Stimulated activated CD8-positive, alpha-beta memory T cell treated with anti-CD3 and anti-CD28 coated beads, Interleukin-12 subunit alpha, Interleukin-12 subunit beta, amount 100 ng/mL, for 4 hours (primary cell): ENCODE data around the gene PDP2.

Source experiments
- DNase-seq: peaks from one replicate; pipeline ENCODE4 v3.0.0-alpha.2; 2020; ENCODE audit warnings: low read depth

PDP2 gene

DNA sequence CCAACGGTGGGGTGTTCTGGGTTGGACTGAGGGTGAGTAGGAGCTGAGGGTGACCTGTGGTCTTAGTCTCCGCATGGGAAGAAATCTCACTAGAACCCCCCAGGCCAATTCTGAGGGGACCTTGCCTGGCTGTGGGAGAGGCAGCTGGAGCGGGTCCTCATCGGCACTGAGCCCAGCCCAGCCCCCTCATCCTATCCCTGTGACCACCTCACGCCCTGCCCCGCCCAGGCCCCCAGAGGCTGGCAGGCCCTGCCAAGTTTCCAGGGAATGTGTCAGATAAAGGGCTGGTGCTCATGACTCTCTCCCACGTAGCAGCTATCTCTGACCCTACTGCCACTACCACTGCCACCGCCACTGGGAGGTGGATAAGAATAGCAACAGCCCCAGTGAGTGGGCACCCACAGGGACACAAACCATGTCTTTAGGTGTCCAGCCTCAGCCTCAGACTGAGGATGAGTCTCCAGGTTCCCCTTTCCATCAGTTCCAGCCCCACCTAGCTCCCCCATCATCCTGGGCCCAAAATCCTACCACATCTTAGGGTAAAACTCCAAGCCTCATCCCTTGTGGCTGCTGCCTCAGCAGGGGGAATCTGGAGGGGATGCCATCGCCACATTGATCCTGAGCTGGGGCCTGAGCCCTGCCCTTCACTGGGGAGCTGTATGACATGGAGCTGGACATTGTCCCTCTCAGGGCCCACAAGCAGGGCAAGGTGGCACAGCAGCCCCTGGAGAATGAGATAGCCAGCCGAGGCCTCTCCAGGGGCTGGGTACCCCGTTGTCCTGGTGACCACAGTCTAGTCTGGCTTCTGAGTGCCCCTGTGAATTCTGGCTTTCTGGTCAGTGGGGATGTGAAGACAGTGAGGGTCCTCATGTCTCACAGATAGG lies 23.5 kb downstream of the PDP2 start:
- no peak for DNase-seq

DNA sequence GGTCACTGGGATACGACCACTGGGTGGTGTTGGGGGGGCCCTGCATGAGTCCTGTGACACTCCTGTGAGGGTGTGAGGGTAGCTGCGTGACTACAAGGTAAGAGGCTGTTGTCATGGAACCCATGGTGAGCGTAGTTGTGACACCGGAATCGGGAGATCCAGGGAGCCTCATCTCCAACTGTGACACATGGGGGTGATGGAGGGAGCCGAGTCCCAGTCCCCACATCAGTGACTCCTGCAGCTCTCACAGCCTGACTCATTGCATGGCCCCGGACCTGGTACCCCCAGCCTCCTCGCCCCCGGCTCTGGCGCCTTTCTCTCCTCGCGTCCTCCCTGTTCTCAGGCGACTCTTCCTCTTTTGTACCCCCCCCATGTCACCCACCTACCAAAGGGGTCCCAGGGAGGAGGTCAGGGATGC lies 24.1 kb downstream of the PDP2 start:
- DNase-seq: no peak

DNA sequence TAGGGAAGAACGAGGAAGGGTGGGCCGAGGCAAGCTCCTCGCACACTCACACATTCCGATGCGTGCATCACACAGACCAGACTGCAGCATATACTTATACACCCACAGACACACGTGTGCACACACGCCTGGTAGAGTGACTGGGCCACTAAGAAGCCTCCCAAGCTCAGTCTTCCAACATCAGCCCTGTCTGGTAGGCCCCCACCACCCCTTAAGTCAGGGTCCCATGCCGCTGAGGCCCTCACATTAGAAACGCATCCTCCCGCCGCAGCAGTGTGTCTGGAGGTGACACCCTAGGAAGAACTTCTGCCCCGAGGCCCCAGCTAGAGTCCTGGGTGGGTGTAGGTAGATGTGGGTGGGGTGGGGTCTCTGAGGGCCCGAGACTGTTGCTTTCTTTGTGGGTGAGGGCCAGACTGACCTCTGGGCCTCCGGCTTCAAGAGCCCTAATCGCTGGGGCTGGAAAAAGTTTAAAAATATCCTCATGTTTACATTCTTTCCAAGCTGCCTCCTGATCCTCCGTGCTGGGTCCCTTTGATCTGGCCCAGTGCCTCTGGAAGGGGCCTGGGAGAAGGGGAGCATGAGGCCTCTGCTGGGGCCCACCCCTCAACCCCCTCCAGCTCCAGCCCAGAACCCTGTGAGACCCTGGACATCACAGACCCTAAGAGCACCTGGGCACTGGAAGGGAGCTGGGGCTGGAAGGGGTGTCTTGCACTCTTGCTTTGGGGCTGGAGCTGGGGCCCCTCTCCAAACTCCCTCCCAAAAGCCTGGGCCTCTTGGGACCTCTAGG lies 24.7 kb downstream of the PDP2 start:
- DNase-seq: no peak

DNA sequence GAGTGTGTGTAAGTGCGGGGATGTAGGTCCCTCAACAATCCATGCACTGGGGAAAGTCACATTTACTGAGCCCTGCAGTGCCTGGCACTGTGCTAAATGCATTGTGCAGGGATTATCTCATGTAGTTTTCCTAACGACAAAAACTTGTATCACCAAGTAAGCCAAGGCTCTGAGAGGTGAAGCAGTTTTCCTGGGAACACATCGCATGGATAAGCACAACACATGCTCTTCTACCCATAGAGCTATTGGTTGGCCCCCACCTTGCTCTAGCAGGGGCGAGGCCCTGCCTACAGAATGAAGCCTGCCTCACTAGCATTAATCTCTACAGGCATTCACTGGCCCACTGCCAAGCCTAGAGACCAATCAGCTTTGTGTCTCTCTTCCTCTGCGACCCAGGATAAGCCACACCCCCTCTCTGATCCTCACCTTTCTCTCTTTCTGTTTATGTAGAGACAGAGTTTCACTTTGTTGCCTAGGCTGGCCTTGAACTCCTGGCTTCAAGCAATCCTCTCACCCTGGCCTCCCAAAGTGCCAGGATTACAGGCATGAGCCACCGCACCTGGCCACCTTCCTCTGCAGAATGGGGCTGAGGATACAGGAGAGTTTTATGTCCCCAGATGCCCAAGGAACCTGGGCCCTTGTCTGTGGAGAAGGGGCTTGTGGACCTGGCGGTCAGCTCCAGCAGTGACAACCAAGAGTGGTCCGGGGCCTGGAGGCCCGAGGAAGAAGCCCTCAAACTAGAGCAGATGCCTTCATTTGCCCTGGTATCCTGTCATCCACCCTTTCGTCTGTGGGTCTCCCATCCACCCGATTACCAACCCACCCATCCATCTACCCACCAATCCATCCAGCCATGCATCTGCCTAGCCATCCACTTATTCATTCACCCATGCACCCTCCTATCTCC lies 25.6 kb downstream of the PDP2 start:
- no peak for DNase-seq

DNA sequence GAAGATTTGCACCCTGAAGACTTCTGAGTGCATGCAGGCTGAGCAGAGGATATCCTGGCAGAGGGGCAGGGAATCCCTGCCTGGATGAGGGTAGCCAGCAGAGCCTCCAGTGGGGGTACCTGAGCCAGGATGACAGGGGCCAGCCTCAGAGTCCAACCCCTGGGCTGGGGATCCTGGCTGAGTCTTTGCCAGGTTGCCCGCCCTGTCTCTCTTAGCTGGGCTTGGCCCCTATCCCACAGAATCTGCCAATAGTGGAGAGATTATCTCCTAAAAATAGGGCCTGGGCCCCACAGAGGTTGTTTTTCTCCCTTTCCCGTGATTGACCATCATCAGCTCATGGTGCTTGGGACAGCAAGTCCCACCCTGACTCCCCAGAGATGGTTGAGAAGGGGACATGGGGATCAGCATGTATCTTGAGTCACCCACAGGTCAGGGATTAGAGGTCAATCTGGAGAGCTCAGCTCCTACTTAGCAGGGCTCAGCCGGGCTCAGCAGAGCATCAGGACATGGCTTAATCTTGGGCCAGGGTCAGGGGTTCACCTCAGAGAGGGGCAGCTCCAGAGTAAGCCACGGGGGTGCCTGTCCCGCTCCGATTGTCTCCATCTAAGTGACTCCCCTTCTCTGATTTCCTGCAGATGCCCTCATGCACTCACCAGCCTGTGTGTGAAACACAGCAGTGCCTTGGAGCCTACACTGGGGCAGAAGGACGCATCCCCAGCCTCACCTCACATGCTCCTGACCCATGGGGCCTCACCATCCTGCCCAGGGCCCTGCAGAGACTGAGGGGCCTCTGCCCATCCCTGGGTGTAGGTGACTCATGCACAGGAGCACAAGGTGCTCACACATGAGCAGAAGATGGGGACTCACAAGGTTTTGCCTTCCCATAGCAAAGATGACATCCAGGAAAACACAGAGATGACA lies 26.9 kb downstream of the PDP2 start:
- DNase-seq: no peak

DNA sequence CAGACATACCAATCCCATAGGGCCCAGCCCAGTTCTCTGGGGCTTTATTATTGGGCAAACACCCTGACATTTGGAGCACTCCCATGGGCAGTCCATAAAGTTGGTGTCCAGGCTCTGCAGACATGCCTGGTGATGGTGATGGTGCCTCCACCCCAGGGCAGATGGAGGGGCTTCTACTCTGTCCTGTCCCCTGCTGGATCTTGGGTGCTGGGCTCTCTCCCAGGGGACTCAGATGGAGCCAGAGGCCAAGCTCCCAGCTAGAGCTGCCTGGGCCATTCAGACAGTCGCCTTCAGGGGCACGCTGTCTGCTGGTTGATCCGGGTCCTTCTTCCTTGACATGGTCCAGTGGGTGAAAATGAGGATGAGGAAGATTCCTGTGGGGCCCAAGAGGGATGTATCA lies 27.8 kb downstream of the PDP2 start:
- no peak for DNase-seq

DNA sequence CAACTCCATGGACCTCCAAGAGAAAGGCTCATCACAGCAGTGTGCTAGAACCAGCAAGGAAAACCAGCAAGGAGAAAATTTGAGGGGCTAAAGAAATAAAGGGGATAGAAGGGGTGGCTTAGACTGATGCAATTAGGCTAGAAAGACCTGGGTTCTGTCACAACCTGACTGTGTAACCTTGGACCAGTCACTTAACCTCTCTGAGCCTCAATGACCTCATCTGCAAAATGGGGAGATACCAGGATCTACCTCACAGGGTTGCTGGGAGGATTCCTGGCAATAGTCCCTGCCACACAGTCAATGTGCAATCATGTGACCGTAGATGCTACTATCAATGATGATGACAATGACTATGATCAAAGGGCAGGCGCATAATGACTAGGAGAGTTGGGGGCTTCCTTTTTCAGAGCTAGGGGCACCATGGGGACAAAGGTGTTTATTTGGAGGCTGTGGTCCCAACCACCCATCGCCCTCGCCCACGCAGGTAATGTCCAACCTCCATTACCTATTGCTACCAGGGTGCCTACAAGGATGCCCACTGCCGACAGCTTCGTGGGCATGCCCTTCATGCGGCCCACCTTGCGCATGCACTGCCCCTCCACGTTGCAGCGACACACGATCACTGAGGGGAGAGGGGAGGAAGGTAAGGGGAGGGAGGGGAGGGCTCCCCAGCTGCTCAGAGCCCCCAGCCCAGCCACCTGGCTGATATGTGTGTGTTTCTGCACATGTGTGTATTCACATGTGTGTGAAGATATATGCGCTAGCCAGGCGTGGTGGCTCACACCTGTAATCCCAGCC lies 28.6 kb downstream of the PDP2 start:
- DNase-seq: no peak

DNA sequence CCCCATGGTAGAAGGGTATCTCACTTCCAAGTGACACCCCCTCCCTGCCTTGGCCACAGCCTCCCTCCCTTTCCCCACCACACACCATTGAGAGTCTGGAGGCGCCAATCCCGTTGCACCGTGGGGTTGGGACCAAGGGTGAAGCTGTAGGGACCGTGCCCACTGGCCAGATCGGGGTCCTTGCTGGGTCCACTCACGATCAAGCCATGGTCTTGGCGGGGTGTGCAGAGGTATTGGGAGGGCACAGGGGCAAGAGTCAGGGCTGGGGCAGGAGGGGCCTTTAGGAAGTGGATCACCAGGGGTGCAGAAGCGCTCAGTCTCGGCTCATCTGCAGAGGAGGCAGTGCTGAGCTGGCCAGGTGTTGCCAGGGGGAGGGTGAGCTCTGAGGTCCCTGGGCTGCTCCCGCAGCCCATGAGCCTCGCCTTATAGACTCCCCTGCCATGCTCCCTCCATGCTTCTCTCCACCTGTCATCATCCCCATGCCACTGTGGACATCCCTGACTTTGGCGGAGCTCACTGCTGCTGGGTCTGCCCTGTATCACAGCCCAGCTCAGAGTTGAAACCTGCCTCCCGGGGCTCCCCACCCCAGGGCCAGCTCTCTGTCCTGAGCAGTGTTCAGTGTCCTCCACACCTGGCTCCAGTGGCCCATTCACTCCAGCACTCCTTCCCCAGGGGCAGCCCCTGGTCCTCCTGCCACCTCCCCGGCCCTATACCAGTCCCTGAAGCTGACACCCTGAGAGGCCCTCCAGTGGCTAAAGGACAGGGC lies 30.0 kb downstream of the PDP2 start:
- no peak for DNase-seq

DNA sequence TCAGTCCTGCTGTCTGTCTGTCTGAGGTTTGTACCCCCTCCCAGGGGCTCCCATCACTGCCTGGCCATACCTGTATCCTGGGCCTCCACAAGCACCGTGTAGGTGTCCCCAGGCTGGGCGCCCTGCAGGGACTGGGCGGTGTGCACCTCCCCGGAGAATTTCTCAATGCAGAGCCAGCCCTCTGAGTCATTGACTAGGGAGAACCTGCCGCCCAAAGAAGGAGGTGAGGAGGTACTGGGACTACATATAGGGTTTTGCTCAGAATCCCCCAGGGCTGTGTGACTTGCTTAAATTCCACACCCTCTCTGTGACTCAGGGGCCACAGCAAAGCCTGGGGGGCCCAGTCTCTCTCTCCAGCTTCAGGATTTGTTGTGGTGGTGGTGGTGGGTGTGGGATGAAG lies 30.8 kb downstream of the PDP2 start:
- DNase-seq: no peak

DNA sequence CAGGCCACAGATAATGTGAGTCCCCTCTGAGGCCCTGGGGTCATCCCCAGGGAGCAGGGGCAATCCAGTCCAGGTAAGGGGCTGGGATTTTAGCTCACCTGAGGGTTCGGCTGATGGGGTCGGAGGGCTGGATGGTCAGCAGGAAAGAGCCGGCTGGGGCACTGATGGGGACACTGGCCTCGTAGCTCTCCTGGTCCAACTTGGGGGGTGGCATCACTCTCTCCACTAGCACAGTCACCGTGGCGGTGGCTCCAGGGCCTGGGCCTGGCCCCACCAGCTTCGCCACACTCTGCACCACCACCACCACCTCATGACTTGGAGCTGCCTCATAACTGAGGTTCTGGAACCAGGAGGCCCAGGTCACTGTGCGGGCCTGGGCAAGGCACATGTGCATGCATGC lies 31.5 kb downstream of the PDP2 start:
- no peak for DNase-seq

DNA sequence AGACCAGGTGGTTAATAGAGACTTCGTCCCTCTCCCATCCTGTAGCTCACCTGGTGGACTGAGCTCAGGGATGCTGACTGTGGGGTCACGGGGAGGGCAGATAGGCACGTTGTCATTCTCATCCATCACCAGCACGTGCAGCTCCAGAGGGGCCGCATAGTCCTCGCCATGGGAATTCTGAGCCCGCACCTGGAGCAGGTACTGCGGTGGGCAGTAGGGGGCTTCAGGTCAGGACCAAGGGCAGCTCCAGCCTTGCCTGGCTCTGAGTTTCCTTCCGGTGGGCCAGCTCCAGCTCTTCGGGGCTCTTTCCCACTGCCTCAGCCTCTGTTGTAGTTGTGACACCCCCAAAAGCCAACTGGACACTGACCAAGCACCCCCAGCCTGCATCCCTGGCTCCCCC lies 32.8 kb downstream of the PDP2 start:
- no peak for DNase-seq

DNA sequence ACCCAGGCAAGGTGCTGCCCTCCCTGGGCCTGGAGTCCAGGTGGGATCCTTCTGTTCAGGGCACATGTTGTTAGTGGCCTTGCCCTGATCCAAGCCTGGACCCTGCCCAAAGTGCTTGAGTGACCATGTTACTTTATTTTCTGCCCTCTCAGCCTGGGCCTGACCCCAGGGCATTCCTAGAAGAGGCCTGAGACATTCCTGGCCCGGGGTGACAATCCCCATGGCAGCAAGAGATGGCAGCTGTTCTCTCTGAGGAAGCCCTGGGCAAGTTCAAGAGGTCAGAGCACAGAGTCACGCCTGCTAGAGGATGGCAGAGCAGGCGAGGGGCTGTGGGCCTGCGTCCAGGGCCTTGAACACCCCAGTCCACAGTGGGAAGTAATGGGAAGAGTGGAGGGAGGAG lies 33.4 kb downstream of the PDP2 start:
- no peak for DNase-seq

DNA sequence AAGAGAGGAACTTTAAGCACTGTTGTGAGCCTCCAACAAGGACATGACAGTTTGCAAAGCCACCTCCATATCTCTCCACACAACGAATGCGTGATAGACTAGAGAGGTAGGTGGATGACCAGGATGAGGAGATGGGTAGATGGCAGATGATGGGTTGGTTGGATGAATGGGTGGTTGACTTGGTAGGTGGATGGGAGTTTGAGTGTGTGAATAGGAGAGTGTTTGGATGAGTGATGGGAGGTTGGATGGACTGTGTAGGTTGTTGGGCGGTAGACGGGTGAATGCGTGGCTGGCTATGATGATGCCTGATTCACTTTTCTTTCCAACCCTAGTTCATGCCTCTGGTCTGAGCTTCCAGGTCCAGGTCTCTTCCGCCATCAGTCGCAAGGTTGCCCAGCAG lies 34.2 kb downstream of the PDP2 start:
- no peak for DNase-seq

DNA sequence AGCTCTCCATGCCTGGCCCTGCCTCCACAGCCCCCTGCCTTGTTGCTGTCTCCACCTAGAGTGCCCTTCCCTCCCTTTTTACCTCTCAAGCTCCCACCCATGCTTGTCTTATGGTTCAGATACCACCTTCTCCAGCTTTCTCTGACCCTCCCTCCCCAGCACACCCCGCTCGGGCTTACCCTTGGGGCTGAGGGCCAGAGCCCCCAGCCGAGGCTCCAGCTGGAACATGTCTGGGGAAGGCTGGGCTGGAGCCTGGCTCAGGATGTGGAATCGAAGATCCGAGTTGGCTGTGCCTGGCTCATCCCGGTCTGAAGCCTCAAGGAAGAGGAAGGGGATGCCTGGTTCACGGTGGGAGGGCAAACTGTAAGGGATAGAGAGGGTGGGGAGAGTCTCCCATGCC lies 34.7 kb downstream of the PDP2 start:
- no peak for DNase-seq

DNA sequence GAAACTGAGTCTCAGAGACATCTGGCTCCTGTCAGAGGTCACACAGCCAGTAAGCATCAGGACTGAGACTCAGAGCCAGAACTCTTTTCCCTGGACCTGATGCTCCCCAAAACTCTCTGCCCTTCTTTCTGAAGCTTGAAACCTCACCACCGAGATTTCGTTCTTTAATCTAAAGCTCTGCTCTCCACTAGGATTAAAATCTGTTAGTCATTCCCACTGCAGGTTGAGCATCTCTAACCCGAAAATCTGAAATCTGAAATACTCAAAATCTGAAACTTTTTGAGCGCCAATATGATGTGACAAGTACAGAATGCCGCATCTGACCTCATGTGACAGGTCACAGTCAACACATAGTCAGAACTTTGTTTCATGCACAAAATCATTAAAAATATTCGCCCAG lies 36.2 kb downstream of the PDP2 start:
- DNase-seq: no peak

DNA sequence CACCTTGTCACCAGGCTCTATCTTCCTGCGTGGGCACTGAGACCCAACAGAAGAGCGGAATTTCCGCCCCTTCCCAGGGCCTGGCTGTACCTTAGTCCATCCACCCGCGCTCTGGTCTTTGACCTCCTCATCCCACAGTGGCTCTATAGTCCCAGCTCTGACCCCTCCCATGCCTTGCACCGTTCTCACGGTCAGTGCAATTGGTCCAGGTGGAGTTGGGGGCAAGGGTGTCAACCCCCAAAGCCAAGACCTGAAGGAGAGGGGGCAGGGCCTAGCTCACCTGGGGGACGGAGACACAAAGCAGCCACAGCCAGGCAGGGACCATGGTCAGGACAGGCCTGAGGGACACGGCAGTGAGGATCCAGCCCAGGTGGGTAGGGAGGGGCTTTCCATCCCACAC lies 37.4 kb downstream of the PDP2 start:
- no peak for DNase-seq

DNA sequence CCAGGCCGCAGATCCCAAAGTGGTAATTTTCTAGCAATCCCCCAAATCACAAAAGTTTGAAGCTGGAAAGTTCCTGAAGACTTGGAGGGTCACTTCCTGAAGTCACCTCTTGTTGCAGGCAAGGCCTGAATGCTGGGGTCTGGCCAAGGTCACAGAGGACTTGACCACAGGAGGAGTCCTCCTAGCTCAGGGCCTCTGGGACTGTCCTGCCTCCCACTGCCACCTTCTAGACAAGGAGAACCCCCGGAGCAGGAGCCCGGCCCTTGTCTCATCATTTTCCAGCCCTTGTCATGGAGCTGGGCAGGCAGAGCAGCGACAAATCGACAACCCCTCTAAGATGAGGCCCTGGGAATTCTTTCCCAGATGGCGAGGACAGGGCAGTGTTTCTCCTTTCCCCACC lies 38.0 kb downstream of the PDP2 start:
- no peak for DNase-seq

DNA sequence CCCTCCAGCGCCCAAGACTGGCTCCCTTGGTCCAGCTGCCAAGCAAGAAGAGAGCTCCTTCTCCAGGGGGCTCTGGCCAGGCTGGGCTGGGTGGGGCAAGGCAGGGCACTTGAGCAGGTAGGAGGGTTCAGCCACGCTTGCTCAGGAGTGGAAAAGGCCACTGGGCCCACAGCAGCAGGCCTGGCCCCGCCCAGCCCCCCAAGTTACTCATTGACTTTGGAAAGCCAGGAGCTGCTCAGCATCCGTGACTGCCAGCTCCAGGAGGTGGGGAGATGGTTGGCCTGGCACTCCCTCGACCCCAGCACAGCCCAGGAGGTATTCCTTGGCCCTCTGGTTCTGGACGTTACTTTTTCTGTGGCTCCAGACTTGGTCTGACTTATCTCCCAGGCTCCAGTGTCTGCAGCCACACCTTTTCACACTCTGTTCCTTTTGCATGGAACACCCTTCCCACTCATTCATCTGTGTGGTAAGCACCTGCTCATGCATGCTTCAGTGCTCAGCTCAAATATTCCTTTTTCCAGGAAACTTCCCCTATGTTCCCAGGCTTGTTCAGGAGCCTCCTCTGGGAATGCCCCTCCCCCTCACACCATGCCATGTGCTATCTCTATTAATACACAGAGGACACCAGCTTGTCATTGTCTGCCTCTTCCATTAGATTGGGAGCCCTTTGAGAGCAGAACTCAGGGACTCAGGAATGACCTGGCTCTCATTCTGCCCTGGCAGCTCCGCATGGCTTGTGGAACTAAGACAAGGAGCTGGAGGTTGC lies 38.7 kb downstream of the PDP2 start, which contains the start of gene CDH16:
Gene CDH16, minus strand, starts transcription at position 83 of the 766 bp plus-strand sequence. CDS start 820 bp downstream, outside the sequence.
- no peak for DNase-seq
